ENCODE results near the gene CBX8.

GRCh38 chr17:79819534-79820276 is 22.8 kb upstream of the CBX8 start:
- TF ChIP-seq, protein P1, sequence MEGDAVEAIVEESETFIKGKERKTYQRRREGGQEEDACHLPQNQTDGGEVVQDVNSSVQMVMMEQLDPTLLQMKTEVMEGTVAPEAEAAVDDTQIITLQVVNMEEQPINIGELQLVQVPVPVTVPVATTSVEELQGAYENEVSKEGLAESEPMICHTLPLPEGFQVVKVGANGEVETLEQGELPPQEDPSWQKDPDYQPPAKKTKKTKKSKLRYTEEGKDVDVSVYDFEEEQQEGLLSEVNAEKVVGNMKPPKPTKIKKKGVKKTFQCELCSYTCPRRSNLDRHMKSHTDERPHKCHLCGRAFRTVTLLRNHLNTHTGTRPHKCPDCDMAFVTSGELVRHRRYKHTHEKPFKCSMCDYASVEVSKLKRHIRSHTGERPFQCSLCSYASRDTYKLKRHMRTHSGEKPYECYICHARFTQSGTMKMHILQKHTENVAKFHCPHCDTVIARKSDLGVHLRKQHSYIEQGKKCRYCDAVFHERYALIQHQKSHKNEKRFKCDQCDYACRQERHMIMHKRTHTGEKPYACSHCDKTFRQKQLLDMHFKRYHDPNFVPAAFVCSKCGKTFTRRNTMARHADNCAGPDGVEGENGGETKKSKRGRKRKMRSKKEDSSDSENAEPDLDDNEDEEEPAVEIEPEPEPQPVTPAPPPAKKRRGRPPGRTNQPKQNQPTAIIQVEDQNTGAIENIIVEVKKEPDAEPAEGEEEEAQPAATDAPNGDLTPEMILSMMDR (conservative IDR thresholded peaks at IDR 0.05 in 1 of 2, IDR thresholded peaks at IDR 0.05 in 1 of 2; ENCODE audit: extremely low read depth in 1 of 2, insufficient read depth in 1 of 2, low read depth in 1 of 2, low read length in 2 of 2), result no peak
- TF ChIP-seq EZH2 (IDR thresholded peaks at IDR 0.05; ENCODE audit: borderline replicate concordance, low read length), result no peak

Data from mammary epithelial cell (primary cell).